Transverse colon (tissue), 4 donors: ENCODE data around the gene RCBTB1.

Experiments used
- CTCF ChIP-seq, 5 experiments: fragments of 200-600 bp in 3 of 5; fragments of 450-650 bp in 2 of 5; sonication (generic) in 3 of 5; IDR thresholded peaks; 1 replicate in 2 of 5; 2 replicates in 3 of 5; pipeline ENCODE4 v1.5.1; 2016 to 2017; ENCODE audit warnings: antibody characterized with exemption in 5 of 5, inconsistent platforms in 3 of 5, mild to moderate bottlenecking in 2 of 5, moderate library complexity in 1 of 5
- EP300 ChIP-seq: sonication (generic); formaldehyde crosslinking; IDR thresholded peaks from one replicate; pipeline ENCODE4 v1.6.1; 2017; ENCODE audit warnings: antibody characterized with exemption, low read depth
- POLR2A ChIP-seq: fragments of 450-650 bp; IDR thresholded peaks from one replicate; pipeline ENCODE4 v1.6.1; 2016; ENCODE audit warnings: antibody characterized with exemption, mild to moderate bottlenecking, moderate library complexity
- POLR2AphosphoS5 ChIP-seq, 3 donors: sonication (generic); formaldehyde crosslinking; IDR thresholded peaks; one replicate each; pipeline ENCODE4 v1.6.1; 2016; ENCODE audit warnings: antibody characterized with exemption in 3 of 3

DNA sequence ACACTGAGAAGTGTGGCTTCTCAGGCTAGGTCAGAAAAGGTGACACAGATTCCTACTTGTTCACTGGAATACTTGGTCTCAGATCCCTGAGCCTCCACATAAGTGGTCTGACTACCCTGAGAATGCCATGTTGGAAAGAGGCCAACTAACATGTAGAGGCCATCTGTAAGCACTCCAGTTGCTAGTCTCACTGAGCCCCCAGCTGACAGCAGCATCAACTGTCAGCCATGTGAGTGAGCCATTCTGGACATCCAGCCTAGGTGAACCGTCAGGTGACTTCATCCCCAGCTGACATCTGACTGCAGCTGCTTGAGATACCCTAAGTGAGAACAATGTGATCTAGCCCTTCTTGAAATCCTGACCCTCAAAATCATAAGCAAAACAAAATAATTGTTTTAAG lies 24.8 kb upstream of the RCBTB1 start:
- TF ChIP-seq POLR2A (no peak), CTCF (IDR thresholded peaks at IDR 0.05) (no peak), POLR2AphosphoS5 (IDR thresholded peaks at IDR 0.05) (no peak), EP300 (no peak)
